ENCODE data around the gene RSRC2.
"Not testable (repeated sequence)": the region's sequence is repeated elsewhere in the genome, so short reads cannot be mapped to it uniquely, and the experiment has no call there.

RSRC2 gene

GRCh38 chr12:122484385-122484784, 42.4 kb downstream of the RSRC2 start:
- DNase-seq, result not testable (repeated sequence)

- DNase-seq, result no peak
Observed at GRCh38 chr12:122483969-122484368, 42.8 kb downstream of the RSRC2 start.

GRCh38 chr12:122481861-122482260, 44.9 kb downstream of the RSRC2 start:
- DNase-seq, result no peak

- DNase-seq, result no peak
Observed at GRCh38 chr12:122480753-122481152, 46.0 kb downstream of the RSRC2 start.

- no peak for DNase-seq
Observed at GRCh38 chr12:122474324-122474716, 52.4 kb downstream of the RSRC2 start.

GRCh38 chr12:122473543-122474323, 53.0 kb downstream of the RSRC2 start:
- DNase-seq, result peak; percentile 41

GRCh38 chr12:122471324-122472226, 55.2 kb downstream of the RSRC2 start:
- no peak for DNase-seq

GRCh38 chr12:122470576-122470975, 56.2 kb downstream of the RSRC2 start:
- DNase-seq, result not testable (repeated sequence)

GRCh38 chr12:122469856-122470255, 56.9 kb downstream of the RSRC2 start:
- not testable (repeated sequence) for DNase-seq

GRCh38 chr12:122467983-122468382, 58.8 kb downstream of the RSRC2 start:
- no peak for DNase-seq

- DNase-seq, result not testable (repeated sequence)
Observed at GRCh38 chr12:122464317-122465042, 62.3 kb downstream of the RSRC2 start.

- DNase-seq, result no peak
Observed at GRCh38 chr12:122460641-122461040, 66.1 kb downstream of the RSRC2 start.

- DNase-seq, result no peak
Observed at GRCh38 chr12:122460061-122460460, 66.7 kb downstream of the RSRC2 start.

GRCh38 chr12:122459211-122459610, 67.5 kb downstream of the RSRC2 start:
- no peak for DNase-seq

GRCh38 chr12:122458105-122459035, 68.4 kb downstream of the RSRC2 start:
- no peak for DNase-seq

GRCh38 chr12:122457627-122458026, 69.1 kb downstream of the RSRC2 start:
- DNase-seq, result no peak

- no peak for DNase-seq
Observed at GRCh38 chr12:122454739-122455138, 72.0 kb downstream of the RSRC2 start.

- DNase-seq, result no peak
Observed at GRCh38 chr12:122454250-122454721, 72.5 kb downstream of the RSRC2 start.

Data from activated CD4-positive, CD25-positive, alpha-beta regulatory T cell treated with anti-CD3 and anti-CD28 coated beads, Interleukin-2, amount 50 U/mL, for 72 hours (primary cell).